BJ (cell line): ENCODE data around the gene TPCN2. TPM values are rescaled to one million over a fixed set of nuclear protein-coding genes. Genes with fewer than 3 reads are reported as not detected.

Experiments
- CTCF ChIA-PET: fragments of 350-600 bp; formaldehyde crosslinking; extraction: SDS; loops from one replicate; lab custom pipeline; 2021; ENCODE audit warnings: antibody characterized with exemption, inconsistent platforms; lab: Yijun Ruan, JAX
- POLR2A ChIA-PET: fragments of 300-600 bp; sonication (Branson Sonifier 250); formaldehyde crosslinking; extraction: SDS; loops from one replicate; lab custom pipeline; 2021; ENCODE audit warnings: antibody characterized with exemption; lab: Charles Lee
- DNase-seq: peaks from one replicate; pipeline ENCODE4 v3.0.0-alpha.2; 2011; ENCODE audit warnings: low read depth
- H3K27me3 ChIP-seq: 2 replicates; pipeline ENCODE4 v1.6.0; 2011; ENCODE audit warnings: low read length; ENCODE audit not compliant: control insufficient read depth, insufficient read depth
- H3K36me3 ChIP-seq: 2 replicates; pipeline ENCODE4 v1.5.1; 2011; ENCODE audit warnings: low read length; ENCODE audit not compliant: control insufficient read depth, insufficient read depth
- H3K4me3 ChIP-seq: 2 replicates; pipeline ENCODE4 v1.5.1; 2011; ENCODE audit warnings: low read depth, mild to moderate bottlenecking, control low read depth, low read length
- polyA plus RNA-seq: library from polyadenylated mRNA; depleted of rRNA; stranded (reverse); fragments of >200 nt; gene quantifications from 2 replicates; pipeline ENCODE4 v1.2.3, GENCODE V29; 2011
- TF ChIP-seq, protein P1 (sequence below): IDR thresholded peaks from 2 replicates; pipeline ENCODE4 v1.5.1; 2011; ENCODE audit warnings: low read depth, mild to moderate bottlenecking, control low read depth, inconsistent platforms, low read length, moderate library complexity; ENCODE audit not compliant: insufficient read depth

The TPCN2 gene
- polyA plus RNA-seq, 1 experiment = 9.9 TPM

DNA sequence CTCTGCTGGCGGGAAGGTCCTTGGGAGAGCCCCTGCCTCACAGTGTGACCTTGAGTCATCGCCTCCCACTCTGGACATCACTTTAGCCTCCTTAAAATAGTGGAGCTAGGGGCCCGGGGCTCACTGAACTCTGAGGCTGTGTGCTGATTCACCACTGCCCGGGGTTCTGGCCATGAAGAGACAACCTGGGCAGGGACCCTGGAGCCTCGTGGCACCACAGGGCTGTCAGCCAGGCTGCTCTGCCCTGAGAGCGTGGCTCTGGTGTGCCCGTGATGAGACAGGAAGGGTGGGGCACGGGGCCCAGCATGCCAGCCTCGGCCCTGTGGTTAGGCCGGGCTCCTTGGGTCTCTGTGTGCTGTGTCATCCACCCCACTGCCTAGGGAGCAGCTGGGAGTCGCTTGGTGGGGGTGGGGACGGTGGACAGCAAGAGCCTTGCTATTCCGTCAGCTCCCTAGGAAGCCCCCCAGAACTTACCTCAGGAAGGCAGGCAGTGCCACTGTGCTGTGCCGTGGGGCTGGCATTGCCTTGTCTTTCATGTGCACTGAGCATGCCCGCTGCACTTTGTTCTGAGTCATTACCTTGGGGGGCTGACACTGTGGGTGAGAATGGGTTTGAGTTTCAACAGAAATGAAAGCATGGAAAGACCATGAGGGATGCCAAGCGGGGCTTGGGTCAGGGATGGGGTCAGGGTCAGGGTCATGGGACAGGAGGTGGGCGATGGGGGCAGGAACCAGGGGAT lies 31.7 kb downstream of the TPCN2 start:
- Histone ChIP-seq H3K27me3 (no peaks in the 10 kb centered on the region), H3K36me3 (peaks cover 32% of the 10 kb centered on the region), H3K4me3 (no peak overlapping the region)
- TF ChIP-seq, protein P1, sequence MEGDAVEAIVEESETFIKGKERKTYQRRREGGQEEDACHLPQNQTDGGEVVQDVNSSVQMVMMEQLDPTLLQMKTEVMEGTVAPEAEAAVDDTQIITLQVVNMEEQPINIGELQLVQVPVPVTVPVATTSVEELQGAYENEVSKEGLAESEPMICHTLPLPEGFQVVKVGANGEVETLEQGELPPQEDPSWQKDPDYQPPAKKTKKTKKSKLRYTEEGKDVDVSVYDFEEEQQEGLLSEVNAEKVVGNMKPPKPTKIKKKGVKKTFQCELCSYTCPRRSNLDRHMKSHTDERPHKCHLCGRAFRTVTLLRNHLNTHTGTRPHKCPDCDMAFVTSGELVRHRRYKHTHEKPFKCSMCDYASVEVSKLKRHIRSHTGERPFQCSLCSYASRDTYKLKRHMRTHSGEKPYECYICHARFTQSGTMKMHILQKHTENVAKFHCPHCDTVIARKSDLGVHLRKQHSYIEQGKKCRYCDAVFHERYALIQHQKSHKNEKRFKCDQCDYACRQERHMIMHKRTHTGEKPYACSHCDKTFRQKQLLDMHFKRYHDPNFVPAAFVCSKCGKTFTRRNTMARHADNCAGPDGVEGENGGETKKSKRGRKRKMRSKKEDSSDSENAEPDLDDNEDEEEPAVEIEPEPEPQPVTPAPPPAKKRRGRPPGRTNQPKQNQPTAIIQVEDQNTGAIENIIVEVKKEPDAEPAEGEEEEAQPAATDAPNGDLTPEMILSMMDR = no peak
- ChIA-PET CTCF (interaction anchor here (1.3 to 2.4 kb wide), 2 partner anchors 36 to 67 kb away, joined by 4 to 8 read pairs; partner anchors contain the start of gene MRGPRF), POLR2A (interaction anchor here (0.6 kb wide), 1 partner anchor 22 kb away, joined by 4 read pairs; no protein-coding TSS in a partner anchor)
- no peak for DNase-seq

DNA sequence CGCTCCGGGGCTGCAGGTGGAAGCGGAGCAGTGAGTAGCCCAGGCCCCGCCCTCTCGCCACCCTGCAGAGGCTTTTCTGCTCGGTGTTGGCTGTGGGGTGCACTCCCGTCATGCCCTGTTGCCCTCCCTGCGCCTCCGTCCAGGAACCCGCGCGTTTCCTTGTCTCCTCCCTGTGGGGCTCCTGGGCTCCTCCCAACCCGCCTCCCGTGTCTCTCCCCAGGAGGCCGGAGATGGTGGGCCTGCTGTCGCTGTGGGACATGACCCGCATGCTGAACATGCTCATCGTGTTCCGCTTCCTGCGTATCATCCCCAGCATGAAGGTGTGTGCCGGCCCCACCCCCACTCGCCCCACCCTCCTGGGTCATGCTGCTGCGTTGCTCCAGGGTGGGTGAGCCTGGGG lies 32.4 kb downstream of the TPCN2 start:
- no peak for DNase-seq
- Histone ChIP-seq H3K4me3 (no peak overlapping the region), H3K27me3 (no peaks in the 10 kb centered on the region), H3K36me3 (peaks cover 33% of the 10 kb centered on the region)
- TF ChIP-seq, protein P1 = no peak
- ChIA-PET POLR2A (no interaction called here), CTCF (interaction anchor here (2.4 kb wide), 1 partner anchor 68 kb away, joined by 8 read pairs; the partner anchor contains the start of gene MRGPRF)

DNA sequence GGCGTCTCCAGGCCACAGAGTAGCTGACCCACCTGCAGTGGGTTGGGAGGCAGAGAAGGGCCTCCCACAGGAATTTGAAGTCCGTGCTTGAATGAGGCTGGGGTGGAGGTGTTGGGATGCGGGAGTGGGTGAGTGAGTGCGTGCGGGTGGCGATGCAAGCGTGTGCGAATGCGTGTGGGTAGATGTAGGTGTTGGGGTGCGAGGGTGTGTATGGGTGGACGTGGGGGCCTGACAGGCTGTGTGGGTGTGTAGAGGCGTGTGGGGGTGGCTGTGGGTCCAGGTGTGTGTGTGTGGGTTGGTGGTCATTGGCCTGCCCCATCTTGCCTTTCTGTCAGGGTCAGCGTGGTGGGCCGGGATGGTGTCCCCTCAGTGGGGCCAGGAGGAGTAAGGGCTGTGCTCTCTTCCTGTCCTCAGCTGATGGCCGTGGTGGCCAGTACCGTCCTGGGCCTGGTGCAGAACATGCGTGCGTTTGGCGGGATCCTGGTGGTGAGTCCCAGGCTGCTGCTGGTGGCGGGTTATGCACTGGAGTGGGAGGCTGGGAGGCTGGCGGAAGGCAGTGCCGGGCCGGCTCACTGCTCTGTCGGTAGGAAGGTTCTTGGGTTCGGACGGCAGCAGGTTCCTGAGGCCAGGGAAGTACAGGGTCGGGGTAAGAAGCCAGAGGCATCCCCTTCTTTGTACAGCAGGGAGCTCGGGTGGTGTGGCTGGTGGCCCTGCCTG lies 35.0 kb downstream of the TPCN2 start:
- H3K27me3 ChIP-seq = no peaks in the 10 kb centered on the region

DNA sequence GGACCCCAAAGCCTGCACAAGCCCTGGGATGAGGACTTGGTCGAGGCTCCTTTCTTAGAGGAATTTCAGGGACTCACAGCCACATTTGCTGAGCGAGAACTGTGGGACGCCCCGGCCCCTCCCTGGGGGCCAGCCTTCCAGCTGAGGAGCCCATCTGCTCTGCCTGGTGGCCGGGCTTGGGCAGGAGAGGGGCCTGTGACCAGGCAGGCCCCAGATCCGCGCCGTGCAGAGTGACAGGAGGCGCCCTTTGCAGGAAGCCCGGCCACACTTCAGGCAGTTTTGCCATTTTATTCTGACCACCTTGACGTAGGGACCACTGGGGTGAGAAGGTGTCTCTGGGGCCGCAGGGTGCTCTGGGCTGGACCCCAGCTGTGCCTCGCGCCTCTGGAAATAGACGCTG lies 35.6 kb downstream of the TPCN2 start:
- no peaks in the 10 kb centered on the region for H3K27me3 ChIP-seq
- POLR2A ChIA-PET = no interaction called here
- no peak for DNase-seq
- CTCF ChIA-PET = interaction anchor here (0.6 to 1.0 kb wide), 3 partner anchors 71 to 1802 kb away, joined by 3 to 4 read pairs (median 3); partner anchors contain the start of gene MRGPRF
- H3K36me3 ChIP-seq = peaks cover 23% of the 10 kb centered on the region
- TF ChIP-seq, protein P1 = no peak
- H3K4me3 ChIP-seq = no peak overlapping the region

More for the DNA sequence above, 35.0 kb downstream of the TPCN2 start:
- no peak overlapping the region for H3K4me3 ChIP-seq
- TF ChIP-seq, protein P1 = no peak
- ChIA-PET POLR2A (no interaction called here), CTCF (interaction anchor here (0.9 to 1.0 kb wide), 2 partner anchors 71 to 75 kb away, joined by 3 to 4 read pairs; partner anchors contain the start of gene MRGPRF)
- H3K36me3 ChIP-seq = peaks cover 26% of the 10 kb centered on the region
- DNase-seq = no peak
